K562 (cell line): ENCODE data around the gene EPB41L4A. TPM values are rescaled to one million over a fixed set of nuclear protein-coding genes. Genes with fewer than 3 reads are reported as not detected.
"Not testable (repeated sequence)": the region's sequence is repeated elsewhere in the genome, so short reads cannot be mapped to it uniquely, and the experiment has no call there.

ENCODE experiments used
- ATAC-seq: fragments of 200-7000 bp; cut with Tn5 transposase; 3 replicates; pipeline ENCODE4 v1.9.1; 2020; ENCODE audit warnings: moderate library complexity
- BruUV-seq: library from RNA; stranded (reverse); fragments of 400-500 nt; replicated peaks from 2 replicates; lab custom pipeline; 2021; lab: Mats Ljungman, UMichigan
- CTCF ChIA-PET: fragments of 300-600 bp; formaldehyde crosslinking; extraction: SDS; loops from one replicate; lab custom pipeline; 2021; ENCODE audit warnings: low intra/inter-chr PET ratio; lab: Yijun Ruan, JAX
- POLR2A ChIA-PET: fragments of 300-600, 350-650 bp; sonication (Branson Sonifier 250); formaldehyde crosslinking; extraction: SDS; loops from one replicate; lab custom pipeline; 2021; ENCODE audit warnings: antibody characterized with exemption, inconsistent platforms; lab: Yijun Ruan, JAX
- DNase-seq, 4 experiments: peaks; one replicate each; pipeline versions ENCODE4 v3.0.0 to v3.0.0-alpha.2; 2011 to 2018; ENCODE audit warnings: low spot score in 3 of 4, mixed read lengths in 3 of 4; ENCODE audit errors: extremely low read depth in 1 of 4
- FAIRE-seq: peaks from 2 replicates; lab custom pipeline; 2011; peaks lifted over from hg19 to GRCh38; lab: Jason Lieb, UNC
- H2AFZ ChIP-seq: 2 replicates; pipeline ENCODE4 v1.6.0; 2011; ENCODE audit warnings: low read depth, low read length, control low read depth, inconsistent platforms
- H3K27ac ChIP-seq: fragments of 200-600 bp; 3 replicates; pipeline ENCODE4 v1.8.0; 2011; ENCODE audit warnings: low read depth, mild to moderate bottlenecking, control low read depth, inconsistent platforms, low read length, moderate library complexity, mixed read lengths; ENCODE audit errors: extremely low read depth
- H3K27me3 ChIP-seq, 2 experiments: fragments of 300-600 bp in 1 of 2; 2 replicates in 1 of 2; 3 replicates in 1 of 2; pipeline versions ENCODE4 v1.6.0 to v1.8.0; 2011; ENCODE audit warnings: inconsistent platforms in 2 of 2, low read length in 2 of 2, mild to moderate bottlenecking in 1 of 2, mixed read lengths in 1 of 2, moderate library complexity in 1 of 2; ENCODE audit not compliant: control insufficient read depth in 2 of 2, insufficient read depth in 2 of 2
- H3K36me3 ChIP-seq: fragments of 300-600 bp; 3 replicates; pipeline ENCODE4 v1.8.0; 2011; ENCODE audit warnings: mild to moderate bottlenecking, low read length, inconsistent platforms; ENCODE audit not compliant: control insufficient read depth, insufficient read depth
- H3K4me1 ChIP-seq, 2 experiments: fragments of 200-600 bp in 1 of 2; replicated peaks in 1 of 2; 2 replicates in 1 of 2; 3 replicates in 1 of 2; pipeline versions ENCODE4 v1.5.1 to v1.8.0; 2011; ENCODE audit warnings: inconsistent platforms in 2 of 2, low read length in 2 of 2, mild to moderate bottlenecking in 1 of 2, mixed read lengths in 1 of 2, moderate library complexity in 1 of 2; ENCODE audit not compliant: control insufficient read depth in 2 of 2, insufficient read depth in 2 of 2
- H3K4me2 ChIP-seq: 2 replicates; pipeline ENCODE4 v1.6.1; 2011; ENCODE audit warnings: low read length, control low read depth, inconsistent platforms, mixed read lengths; ENCODE audit not compliant: insufficient read depth
- H3K4me3 ChIP-seq: fragments of 200-600 bp; sonication (generic), shearing (Covaris generic); 2 replicates; pipeline ENCODE4 v1.5.1; 2016; ENCODE audit warnings: control low read depth, inconsistent platforms
- H3K79me2 ChIP-seq: fragments of 200-600 bp; 3 replicates; pipeline ENCODE4 v1.8.0; 2011; ENCODE audit warnings: low read length, inconsistent platforms; ENCODE audit not compliant: control insufficient read depth, insufficient read depth
- H3K9ac ChIP-seq, 2 experiments: 2 replicates each; pipeline versions ENCODE4 v1.6.0 to v1.6.1; 2011; ENCODE audit warnings: low read depth in 2 of 2, low read length in 2 of 2, control low read depth in 1 of 2, inconsistent platforms in 1 of 2, mild to moderate bottlenecking in 1 of 2, mixed read lengths in 1 of 2; ENCODE audit not compliant: insufficient read depth in 1 of 2
- H3K9me1 ChIP-seq: one replicate; pipeline ENCODE4 v1.6.0; 2011; ENCODE audit warnings: inconsistent platforms, mild to moderate bottlenecking, low read length, moderate library complexity; ENCODE audit not compliant: control insufficient read depth, insufficient read depth
- H3K9me3 ChIP-seq: replicated peaks from 2 replicates; pipeline ENCODE4 v1.5.1; 2011; ENCODE audit warnings: low read depth, low read length, inconsistent platforms; ENCODE audit not compliant: control insufficient read depth, insufficient read depth
- H4K20me1 ChIP-seq: replicated peaks from 2 replicates; pipeline ENCODE4 v1.6.1; 2011; ENCODE audit warnings: low read length, inconsistent platforms, mixed read lengths; ENCODE audit not compliant: control insufficient read depth, insufficient read depth
- MYC ChIP-seq, 2 experiments: fragments of 250-450 bp in 1 of 2; sonication (Bioruptor Pico) in 1 of 2; IDR thresholded peaks; 2 replicates each; pipeline versions ENCODE4 v1.5.1 to v1.6.1; 2012 to 2021; ENCODE audit warnings: low read depth in 2 of 2, borderline replicate concordance in 1 of 2, improper control_type of control experiment in 1 of 2, low read length in 1 of 2, mild to moderate bottlenecking in 1 of 2, moderate library complexity in 1 of 2
- ZBTB5 ChIP-seq: fragments of 450-650 bp; IDR thresholded peaks from 2 replicates; pipeline ENCODE4 v1.6.1; 2017; ENCODE audit warnings: antibody characterized with exemption
- ZNF766 ChIP-seq: fragments of 200-800 bp; sonication (Bioruptor generic); conservative IDR thresholded peaks from 2 replicates; pipeline ENCODE4 v1.6.1; 2016; ENCODE audit warnings: missing genetic modification characterization, missing compliant biosample characterization
- WGBS: fragments of 100-300 bp; shearing (Covaris generic); methylation state at CpG from one replicate; pipeline ENCODE4 v1.1.6; 2016; ENCODE audit warnings: low coverage, mixed read lengths; ENCODE audit not compliant: insufficient coverage; ENCODE audit errors: missing lambda C conversion rate; 5-methylcytosine and 5-hydroxymethylcytosine counted together
- in situ Hi-C: fragments of 300-500 bp; cut with MboI; formaldehyde crosslinking; loops from 4 replicates; pipeline ENCODE4 v1.15.0; 2018; ENCODE audit warnings: inconsistent platforms, mixed read lengths
- intact Hi-C: fragments of 100-400 bp; cut with micrococcal nuclease; formaldehyde crosslinking; loops from 2 replicates; pipeline ENCODE4 v1.14.2; 2022
- polyA plus RNA-seq, 8 experiments: library from polyadenylated mRNA; depleted of rRNA in 4 of 8; stranded (reverse) in 5 of 8; unstranded in 3 of 8; fragments of >200 nt; fragmentation: Nextera tagmentation in 2 of 8; fragmentation: Illumina TruSeq in 1 of 8; extraction: Ambion mirVana in 2 of 8; extraction: Trizol in 1 of 8; gene quantifications; 2 replicates each; pipeline versions ENCODE4 v1.2.1 to v1.2.3, GENCODE V29; 2011 to 2014; ENCODE audit warnings: inconsistent platforms in 1 of 8, missing spikeins in 1 of 8
- total RNA-seq, 7 experiments: library from RNA; depleted of rRNA in 6 of 7; stranded (reverse); fragments of >200 nt in 6 of 7; fragmentation: Illumina TruSeq in 2 of 7; extraction: Trizol in 2 of 7; gene quantifications; 2 replicates each; pipeline versions ENCODE4 v1.2.1 to v1.2.3, GENCODE V29; 2011 to 2021; ENCODE audit warnings: low replicate concordance in 1 of 7

Gene EPB41L4A
- total and polyA plus RNA-seq, 9 of the 15 experiments (the other 6 are each of a cell fraction or from before 2014, with no cell fraction given): 0.04 to 0.35 (median 0.12) TPM; not detected in 3

- no peaks in the 10 kb centered on the region for H3K9me3 ChIP-seq
- CTCF ChIA-PET: no interaction called here
- WGBS: 0% methylated on average over 1 of the region's 1 CpG
- no peaks in the 10 kb centered on the region; a peak in 1 of 5 replicates for H3K4me1 ChIP-seq
- H3K4me3 ChIP-seq: no peak overlapping the region
- H3K27me3 ChIP-seq: peaks cover 0 to 4% of the 10 kb centered on the region in 2 experiments; a peak in 1 of 5 replicates
- no peak for FAIRE-seq
- H3K36me3 ChIP-seq: no peaks in the 10 kb centered on the region
- TF ChIP-seq MYC (IDR thresholded peaks at IDR 0.05; ENCODE audit: low read depth, low read length): no peak
- no peak for TF ChIP-seq MYC (CRISPR knock-in tag; IDR thresholded peaks at IDR 0.05; ENCODE audit: borderline replicate concordance, low read depth)
- TF ChIP-seq ZBTB5: no peak
- no peak overlapping the region for H3K4me2 ChIP-seq
- H4K20me1 ChIP-seq: no peaks in the 10 kb centered on the region
- H3K27ac ChIP-seq: no peak overlapping the region
- BruUV-seq: no TSS peak
- in situ Hi-C loops (no loop called here), intact Hi-C loops (loop anchor here (5.0 kb wide), 1 partner anchor 375 kb away; no protein-coding TSS in a partner anchor)
- H3K9me1 ChIP-seq: no peaks in the 10 kb centered on the region
- H3K79me2 ChIP-seq: no peaks in the 10 kb centered on the region
- H3K9ac ChIP-seq: no peak overlapping the region
- H2AFZ ChIP-seq: no peak overlapping the region
- no peak for ATAC-seq
- POLR2A ChIA-PET: no interaction called here
- DNase-seq: no peak
Observed at GRCh38 chr5:112467485-112467884, 48.4 kb upstream of the EPB41L4A start.

- ATAC-seq, H2AFZ ChIP-seq, H3K9ac ChIP-seq, CTCF ChIA-PET, H3K4me3 ChIP-seq, H3K79me2 ChIP-seq, H4K20me1 ChIP-seq, H3K36me3 ChIP-seq, H3K4me1 ChIP-seq, FAIRE-seq, DNase-seq, H3K27ac ChIP-seq, H3K9me3 ChIP-seq, BruUV-seq, POLR2A ChIA-PET, in situ Hi-C loops, H3K9me1 ChIP-seq, H3K27me3 ChIP-seq, H3K4me2 ChIP-seq: not testable (repeated sequence)
- TF ChIP-seq ZNF766 (CRISPR knock-in tag): 0 out of 2 replicates have a peak, but pooled peaks have one; percentile 34
- intact Hi-C loops: loop anchor here (5.0 kb wide), 1 partner anchor 374 kb away; no protein-coding TSS in a partner anchor
- 0% methylated on average over 8 of the region's 10 CpGs for WGBS
Observed at GRCh38 chr5:112466261-112466660, 47.2 kb upstream of the EPB41L4A start.
